Mucosa of gallbladder (tissue), 1 donor: ENCODE measurements around the gene GPC3. TPM values are rescaled to one million over a fixed set of nuclear protein-coding genes. Genes with fewer than 3 reads are reported as not detected.
"Not testable (repeated sequence)": the region's sequence is repeated elsewhere in the genome, so short reads cannot be mapped to it uniquely, and the experiment has no call there.

Experiments used
- DNase-seq: peaks from one replicate; pipeline ENCODE4 v3.0.0-alpha.2; 2020; ENCODE audit warnings: low spot score
- total RNA-seq: library from RNA; stranded (reverse); gene quantifications from one replicate; pipeline ENCODE4 v1.2.1, GENCODE V29; 2021
- donor health status: DM: no; HTN: no; CAD: no.

GPC3 gene
- total RNA-seq, 1 donor from 2014 or later, result 44.7 TPM

DNA sequence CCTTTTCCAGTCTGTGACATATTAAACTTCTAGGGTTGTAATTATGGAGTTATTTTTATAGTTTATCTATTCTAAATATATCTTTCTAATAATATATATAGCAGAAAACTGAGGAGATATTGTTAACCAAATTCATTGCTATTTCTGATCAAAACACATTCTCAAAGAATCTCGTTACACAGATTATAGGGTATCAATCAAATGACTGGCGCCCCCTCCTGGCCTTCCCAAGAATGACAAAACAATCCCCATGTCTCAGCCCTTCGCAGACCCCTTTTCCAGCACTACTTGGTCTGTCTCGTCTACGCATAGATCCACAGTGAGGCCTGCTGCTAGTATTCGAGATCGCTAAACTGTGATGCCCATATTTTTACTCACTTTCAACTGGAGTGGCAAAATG lies 209.3 kb downstream of the GPC3 start:
- DNase-seq, result no peak

DNA sequence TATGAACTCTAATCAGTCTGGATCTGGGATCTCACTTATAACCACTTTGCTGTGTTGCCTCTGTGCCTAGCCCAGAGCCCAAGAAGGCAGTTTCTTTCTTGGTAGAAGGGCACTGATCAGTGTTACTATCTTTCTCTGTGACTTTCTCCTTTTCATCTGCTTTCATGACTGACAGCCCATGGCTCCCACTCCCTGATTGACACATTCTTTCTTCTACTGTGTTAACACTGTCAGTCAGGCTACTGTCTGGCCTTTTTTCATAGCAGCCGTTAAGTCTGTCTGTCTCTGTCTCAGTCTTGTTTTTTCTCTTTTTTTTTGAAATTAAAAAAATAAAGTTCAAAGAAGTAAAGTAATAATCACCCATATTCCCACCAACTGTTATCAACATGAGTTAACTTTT lies 210.6 kb downstream of the GPC3 start:
- DNase-seq, result no peak

DNA sequence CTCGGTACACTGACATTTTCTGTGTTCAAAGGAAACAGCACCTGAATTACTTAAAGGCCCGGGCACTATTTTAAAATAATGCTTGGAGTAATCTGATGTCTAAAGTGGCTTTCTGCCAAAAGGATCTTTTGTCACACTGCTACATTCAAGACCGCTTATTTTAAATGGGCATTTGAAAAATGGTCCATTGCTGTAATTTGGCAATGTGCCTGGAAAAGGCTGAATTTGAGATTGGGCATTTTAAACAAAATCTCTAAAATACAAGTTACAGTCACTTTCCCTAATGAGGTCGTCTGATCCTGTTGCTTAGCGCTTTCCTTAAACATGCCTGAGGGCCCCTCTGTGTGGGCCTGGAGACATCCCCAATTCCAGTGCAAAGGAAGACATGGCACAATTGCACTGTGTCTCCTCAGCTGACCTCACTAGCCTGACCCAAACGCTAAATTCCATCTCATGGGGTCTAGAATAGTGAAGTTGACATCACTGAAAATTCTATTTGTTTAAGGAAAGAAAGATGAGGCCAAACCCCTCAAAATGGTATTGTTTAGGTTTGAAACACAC lies 214.2 kb downstream of the GPC3 start:
- DNase-seq, result no peak

DNA sequence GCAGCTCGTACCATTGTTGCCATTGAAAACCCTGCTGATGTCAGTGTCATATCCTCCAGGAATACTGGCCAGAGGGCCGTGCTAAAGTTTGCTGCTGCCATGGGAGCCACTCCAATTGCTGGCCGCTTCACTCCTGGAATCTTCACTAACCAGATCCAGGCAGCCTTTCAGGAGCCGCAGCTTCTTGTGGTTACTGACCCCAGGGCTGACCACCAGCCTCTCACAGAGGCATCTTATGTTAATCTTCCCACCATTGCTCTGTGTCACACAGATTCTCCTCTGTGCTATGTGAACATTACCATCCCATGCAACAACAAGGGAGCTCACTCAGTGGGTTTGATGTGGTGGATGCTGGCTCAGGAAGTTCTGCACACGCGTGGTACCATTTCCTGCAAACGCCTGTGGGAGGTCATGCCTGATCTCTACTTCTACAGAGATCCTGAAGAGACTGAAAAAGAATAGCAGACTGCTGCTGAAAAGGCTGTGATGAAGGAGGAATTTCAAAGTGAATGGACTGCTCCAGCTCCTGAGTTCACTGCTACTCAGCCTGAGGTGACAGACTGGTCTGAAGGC lies 222.3 kb downstream of the GPC3 start:
- not testable (repeated sequence) for DNase-seq

DNA sequence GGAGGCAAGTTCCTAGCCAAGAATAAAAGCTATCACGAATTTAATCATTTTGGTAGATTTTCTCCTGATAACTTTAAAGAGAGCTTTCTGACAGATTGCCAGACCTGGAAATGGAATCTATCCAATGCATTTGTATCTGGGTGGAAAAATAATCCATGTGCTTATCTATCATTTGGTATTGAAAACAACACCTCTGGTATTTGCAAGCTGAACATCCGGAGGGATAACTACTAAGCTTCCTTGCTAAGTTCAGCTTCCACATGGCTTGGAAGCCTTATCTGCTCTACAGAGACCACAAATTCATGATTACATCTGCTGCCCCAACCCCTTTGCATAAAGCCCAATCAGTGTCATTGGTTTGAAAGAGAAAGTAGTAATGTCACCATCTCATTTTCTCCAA lies 230.7 kb downstream of the GPC3 start:
- DNase-seq, result no peak

DNA sequence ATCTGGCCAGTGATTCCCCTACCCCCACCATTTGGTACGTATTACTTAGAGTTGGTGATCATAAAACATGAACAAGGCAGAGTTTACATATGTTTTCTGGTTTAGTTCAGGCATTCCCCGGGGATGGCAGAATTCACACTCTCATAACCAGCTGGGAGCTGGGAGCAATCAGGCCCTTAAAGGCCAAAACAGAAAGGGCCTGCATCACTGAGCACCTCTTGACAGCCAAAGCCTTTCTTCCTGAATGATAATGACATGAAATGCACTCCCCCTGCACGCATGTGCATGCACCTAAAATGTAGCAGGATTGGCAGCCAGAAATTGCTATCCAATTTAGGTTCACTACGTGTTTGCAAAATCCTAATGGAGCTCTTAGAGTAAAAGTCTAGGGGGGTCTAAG lies 235.4 kb downstream of the GPC3 start:
- no peak for DNase-seq

DNA sequence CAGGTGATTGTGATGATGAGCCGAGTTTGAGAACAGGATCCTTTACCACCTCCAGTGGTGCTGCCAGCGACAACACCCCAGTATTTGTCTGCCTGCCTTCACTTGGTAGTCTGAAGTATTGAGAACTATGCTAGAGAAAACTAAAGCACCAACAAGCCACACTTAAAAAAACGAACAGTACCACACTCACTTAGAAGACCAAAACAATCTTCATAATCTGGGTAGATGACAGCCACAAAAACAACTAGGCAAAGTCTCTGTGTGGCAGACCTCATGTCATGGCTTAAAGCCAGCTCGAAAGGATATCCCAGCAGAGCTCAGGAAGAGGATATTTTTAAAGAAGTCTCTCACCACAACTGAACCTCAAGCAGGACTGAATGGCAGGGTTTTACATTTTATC lies 236.0 kb downstream of the GPC3 start:
- no peak for DNase-seq

DNA sequence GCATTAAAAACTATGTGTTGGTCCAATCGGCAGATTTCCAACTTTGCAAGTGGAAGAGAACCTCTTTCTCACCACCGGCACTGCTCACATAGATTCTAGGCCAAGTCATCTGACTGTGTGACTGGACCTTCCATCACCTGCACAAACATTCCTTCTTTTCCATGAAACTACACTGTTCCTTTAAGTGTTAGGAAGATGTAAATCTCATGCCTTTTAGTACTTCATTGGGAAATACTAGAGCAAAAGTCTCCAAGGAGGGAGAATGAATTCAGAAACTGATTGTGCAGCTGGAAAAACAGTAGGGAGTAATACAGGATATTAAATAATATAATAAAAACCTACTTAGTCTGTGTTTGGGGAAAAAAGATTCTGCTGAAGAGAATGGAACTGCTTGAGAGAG lies 238.2 kb downstream of the GPC3 start:
- DNase-seq, result no peak

DNA sequence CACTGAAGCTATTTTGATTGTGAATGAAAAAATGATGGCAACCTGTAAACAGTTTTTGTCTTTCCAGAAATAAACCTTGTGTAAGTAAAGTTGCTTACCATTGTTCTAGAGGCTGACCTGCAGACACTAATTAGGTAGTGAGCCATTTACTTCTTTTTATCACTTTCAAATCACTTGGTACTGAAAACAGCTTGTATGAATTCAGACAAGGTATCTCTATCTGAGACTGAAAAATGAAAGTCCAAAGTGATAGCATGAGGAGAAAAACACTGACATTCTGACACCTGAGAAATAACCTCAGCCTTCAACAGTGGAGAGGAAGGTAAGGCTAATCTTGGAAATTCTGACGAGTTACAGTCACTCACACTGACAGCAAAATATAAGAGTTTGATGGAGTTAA lies 238.8 kb downstream of the GPC3 start:
- no peak for DNase-seq

DNA sequence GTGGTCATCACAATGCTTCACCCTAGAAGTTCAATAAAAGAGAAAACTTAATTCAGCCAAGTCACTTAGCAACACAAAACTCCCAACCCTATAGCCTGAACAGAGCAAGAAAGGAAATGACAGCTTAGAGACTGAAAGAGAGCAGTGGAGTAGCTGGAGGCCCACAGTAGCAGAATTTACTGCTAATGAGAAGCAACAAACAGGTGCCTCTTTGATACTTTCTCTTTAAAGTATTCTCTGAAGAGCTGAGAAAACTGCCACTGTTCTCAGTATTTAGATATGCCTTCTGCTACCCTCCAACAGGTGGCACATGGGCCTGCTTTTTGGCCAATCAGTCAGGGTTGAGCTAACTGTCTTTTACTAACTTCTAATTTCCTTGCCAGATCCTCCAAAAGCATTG lies 240.0 kb downstream of the GPC3 start:
- no peak for DNase-seq

DNA sequence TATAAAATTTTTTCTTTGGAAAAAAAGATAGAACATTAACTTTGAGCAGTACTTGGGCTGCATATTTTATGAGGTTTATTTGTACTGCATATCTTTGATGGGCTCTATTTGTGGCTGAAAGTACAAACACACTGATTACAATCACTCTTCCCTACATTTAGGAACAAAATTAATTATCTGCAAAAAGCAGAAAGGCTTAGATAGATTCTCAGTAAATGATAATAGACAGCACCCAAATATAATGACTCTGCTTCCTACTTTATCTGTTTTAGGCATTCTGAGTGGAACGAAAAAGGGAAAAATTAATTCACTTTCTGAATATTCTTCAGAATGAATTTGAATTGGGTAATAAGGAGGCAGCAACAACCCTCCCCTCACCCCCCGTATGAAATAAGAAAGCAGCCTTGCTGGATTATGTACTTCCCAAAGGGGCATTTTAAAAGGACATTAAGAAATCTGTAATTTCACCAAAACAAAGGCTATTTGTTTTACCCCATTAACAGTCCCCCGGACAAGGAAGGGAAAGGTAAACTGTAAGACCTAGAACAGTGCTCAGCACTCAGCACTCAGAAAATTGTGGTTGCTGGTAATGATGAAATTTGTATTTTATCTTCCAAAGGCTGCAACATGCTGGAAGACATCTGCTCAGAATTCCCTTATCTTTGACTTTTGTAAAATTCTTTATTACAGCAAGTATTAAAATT lies 242.6 kb downstream of the GPC3 start:
- no peak for DNase-seq

DNA sequence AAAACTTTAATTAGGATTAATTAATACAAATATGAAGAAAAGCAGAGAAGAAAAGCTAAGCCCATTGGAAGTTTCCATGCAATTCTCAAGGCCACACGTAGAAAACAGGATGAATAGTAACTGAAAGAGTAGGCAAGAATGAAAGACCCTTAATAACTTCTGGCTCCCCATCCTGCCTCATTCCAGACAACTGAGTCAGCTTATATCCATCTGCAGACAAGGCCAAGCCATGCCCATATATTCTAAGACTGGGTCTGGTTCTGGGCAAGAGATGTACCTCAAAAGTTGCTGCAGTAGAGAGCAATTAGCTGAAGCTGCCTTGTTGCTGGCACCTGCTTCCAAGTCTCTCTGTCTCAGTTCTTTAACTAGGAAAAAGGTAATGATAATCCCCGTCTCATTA lies 244.1 kb downstream of the GPC3 start:
- no peak for DNase-seq

DNA sequence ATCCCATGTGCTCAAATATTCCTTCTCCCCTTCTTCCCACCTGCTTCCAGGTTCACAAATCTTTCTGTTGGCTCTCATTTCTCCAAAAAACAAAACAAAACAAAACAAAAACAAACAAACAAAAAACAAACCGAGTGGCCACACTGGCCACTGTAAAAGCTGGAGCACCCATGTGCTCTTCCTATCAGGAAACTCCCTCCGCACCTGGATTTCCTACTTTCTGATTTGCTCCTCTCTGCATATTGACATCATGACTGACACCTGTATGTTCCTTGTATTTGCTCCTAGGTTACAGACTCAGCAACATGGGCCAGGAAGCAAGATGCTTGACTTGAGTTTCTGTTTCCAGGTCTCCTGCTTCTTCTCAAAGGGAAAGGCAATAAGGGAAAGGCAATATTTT lies 258.8 kb downstream of the GPC3 start:
- DNase-seq, result no peak

DNA sequence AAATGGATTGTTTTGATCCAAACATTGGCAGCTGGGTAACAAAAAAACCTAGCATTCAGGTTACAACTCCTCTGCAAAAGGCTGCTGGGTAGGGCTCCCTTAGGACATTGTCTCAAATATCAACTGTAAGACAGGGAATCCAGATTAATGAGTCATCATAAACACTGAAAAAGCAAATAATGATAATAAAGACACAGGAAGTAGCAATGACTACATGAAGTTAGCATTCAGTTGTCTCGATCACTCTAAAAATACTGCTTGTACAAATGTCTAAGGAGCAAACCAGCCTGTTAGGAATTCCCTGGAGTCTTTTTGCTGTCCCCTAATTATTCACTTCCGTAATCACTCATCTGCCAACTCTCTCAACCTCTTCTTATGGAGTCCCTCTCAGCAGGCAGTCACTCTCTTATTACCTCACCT lies 259.2 kb downstream of the GPC3 start:
- DNase-seq, result no peak

DNA sequence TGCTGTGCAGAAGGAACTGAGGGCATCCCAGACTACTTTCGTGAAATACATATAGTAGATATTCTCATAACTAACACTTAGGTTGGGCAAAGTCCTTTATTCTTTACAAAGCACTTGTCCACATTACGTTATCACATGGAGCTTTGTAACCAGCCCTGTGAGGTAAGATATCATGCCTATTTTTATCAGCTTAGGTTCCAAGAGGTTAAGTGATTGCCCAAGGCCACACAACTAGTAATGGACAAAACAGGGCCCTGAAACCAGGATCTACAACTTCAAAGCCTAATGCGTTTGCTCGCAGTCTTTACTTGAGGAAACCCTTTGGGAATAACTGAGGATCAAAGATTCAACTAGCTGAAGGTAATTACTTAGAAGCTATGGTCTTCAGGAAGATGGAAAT lies 261.5 kb downstream of the GPC3 start:
- no peak for DNase-seq

DNA sequence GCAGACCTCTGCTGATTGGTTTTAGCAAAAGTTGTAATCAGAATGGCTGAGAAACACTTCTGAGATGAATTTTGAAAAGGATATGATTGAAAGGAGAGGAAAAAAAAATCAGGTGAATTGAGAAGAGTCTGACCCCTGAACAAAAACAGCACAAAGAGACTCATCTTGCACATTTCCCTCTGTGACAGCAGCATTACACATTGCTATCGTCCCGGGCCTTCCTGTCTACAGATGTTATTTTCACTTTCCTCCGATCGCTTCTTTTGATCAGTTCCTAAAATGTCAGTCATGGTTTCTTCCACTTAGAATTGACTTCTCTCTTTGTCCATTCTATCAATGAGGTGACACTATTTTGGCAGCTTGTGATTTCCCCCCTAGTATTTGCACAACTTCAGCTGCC lies 262.6 kb downstream of the GPC3 start:
- no peak for DNase-seq

DNA sequence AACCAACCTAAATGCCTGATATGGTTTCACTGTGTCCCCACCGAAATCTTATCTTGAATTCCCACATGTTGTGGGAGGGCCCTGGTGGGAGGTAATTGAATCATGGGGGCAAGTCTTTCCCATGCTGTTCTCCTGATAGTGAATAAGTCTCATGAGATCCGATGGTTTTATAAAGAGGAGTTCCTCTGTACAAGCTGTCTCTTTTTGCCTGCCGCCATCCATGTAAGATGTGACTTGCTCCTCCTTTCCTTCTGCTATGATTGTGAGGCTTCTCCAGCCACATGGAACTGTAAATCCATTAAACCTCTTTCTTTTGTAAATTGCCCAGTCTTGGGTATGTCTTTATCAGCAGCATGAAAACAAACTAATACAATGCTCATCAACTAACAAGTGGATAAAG lies 265.1 kb downstream of the GPC3 start:
- not testable (repeated sequence) for DNase-seq

DNA sequence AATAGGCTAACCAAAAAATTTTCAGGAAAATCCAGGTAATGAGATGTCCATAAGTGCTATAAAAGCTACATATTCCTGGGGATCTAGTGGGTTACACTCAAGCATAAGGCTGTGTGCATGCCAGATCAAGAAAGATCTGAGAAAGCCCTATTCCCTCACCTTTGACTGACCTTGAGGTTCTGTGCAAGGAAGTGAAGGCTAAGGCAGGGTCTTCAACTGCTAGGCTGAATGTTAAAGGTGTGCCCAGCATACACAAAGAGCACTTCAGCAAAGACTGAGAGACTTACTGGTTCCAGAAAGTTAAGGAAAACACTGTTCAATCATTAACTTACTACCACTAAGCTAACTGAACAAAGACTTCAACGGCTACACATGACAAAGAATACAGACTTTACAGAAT lies 269.7 kb downstream of the GPC3 start:
- no peak for DNase-seq

DNA sequence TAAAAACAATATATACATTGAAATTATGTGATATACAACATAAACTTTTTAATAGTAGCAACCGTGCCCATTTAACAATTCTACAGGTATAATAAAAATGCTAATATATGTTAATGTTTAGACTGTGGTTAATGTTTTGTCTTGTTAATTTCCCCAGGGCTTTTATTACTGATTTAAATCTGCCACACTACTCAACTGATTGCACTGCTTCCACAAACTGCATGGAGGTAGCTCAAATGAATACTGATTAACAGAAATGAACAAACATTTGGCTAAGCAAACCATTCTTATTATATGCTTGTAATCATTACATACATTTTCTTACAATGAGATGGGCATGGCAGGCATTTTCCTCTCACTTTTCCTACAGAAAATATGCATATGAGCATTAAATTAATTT lies 275.9 kb downstream of the GPC3 start:
- DNase-seq, result no peak

DNA sequence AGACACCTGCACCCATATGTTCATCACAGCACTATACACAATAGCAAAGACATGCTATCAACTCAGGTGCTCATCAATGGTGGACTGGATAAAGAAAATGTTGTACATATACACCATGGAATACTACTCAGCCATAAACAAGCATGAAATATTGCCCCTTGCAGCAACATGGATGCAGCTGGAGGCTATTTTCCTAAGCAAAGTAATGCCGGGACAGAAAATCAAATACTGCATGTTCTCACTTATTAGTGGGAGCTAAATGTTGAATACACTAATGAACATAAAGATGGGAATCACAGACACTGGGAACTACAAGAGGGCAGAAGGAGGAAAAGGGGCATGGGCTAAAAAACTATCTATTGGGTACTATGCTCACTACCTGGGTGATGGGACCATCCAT lies 278.5 kb downstream of the GPC3 start:
- DNase-seq, result no peak

DNA sequence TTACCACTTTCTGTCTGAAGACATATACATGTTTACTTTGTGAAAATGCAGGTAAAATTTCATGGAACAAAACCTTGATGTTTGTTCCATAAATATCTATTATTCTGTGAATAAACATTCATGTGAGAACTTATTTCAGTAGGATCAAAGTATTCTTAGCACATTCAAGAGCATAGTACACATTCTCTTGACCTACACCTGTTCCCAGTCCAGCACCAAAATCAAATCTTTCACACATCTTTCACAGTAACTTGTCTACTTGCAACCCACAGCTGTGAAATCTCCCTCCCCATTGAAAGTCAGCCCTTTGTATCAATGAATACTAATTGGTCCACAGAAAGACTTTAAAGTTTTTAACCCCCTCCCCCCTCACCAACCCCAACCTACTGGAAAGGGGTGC lies 283.2 kb downstream of the GPC3 start:
- no peak for DNase-seq

DNA sequence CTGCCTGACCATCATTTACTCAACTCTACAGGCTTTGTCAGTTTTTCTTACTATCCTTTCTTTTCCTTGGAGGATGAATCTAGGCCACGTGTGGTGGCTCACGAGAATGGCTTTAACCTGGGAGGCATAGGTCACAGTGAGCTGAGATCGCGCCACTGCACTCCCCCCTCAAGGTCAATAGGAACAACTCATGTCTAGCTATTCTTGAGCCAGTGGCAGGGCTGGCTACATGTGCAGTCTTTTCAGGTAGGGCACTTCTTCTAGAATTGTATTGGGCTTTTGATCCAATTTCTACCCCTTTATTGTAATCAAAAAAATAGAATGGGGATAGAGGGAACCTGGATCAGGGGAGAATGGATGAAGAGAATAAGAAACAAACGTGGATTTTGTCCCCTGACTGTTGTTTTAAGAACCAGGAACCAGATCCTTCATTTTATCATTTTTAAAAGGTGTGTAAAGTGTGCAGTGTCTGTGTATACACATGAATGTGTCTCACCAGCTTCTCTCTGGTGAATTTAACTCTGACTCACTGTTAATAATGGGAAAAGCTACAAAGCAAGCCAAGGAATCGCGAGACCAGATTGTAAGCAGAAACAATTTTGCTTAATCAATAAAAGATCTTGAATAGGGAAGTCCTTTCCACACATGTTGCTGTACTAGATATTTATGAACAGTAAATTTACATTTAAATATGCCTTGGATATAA lies 286.2 kb downstream of the GPC3 start:
- DNase-seq, result no peak

DNA sequence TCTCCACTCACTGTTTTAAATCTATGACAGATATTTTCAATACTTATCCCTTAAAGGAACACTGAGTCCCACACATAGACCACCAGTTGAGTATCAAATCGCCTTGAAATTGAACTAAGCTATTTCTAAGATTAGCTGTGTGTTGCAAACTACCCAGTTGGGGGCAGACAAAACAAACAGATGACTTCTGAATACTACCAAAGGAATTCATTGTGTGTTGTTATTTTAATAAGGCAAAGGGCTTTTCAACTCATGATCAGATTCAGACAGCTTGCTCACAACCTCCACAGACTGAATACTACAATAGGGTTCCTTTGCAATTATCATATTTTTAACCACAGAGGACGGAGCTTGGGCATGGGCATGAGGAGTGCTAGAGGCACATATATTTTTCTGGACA lies 287.1 kb downstream of the GPC3 start:
- no peak for DNase-seq
